Endothelial cell of umbilical vein (primary cell): Measurements from ENCODE around the gene TGFBI. TPM values are rescaled to one million over a fixed set of nuclear protein-coding genes. Genes with fewer than 3 reads are reported as not detected.

Experiments
- BruUV-seq: library from RNA; stranded (reverse); fragments of 400-500 nt; replicated peaks from 2 replicates; lab custom pipeline; 2021; lab: Mats Ljungman, UMichigan
- CTCF ChIA-PET: fragments of 300-600, 350-600 bp; sonication (Branson Sonifier 250); formaldehyde crosslinking; loops from one replicate; lab custom pipeline; 2021; ENCODE audit warnings: antibody characterized with exemption, inconsistent platforms; lab: Charles Lee
- POLR2A ChIA-PET: fragments of 300-600, 350-600 bp; sonication (Branson Sonifier 250); formaldehyde crosslinking; loops from one replicate; lab custom pipeline; 2021; ENCODE audit warnings: antibody characterized with exemption, inconsistent platforms; lab: Charles Lee
- DNase-seq: peaks from one replicate; pipeline ENCODE4 v3.0.0-alpha.2; 2011; ENCODE audit warnings: low read depth, low spot score
- FAIRE-seq: peaks from 2 replicates; lab custom pipeline; 2011; peaks lifted over from hg19 to GRCh38; lab: Jason Lieb, UNC
- H2AFZ ChIP-seq: 2 replicates; pipeline ENCODE4 v1.6.0; 2012; ENCODE audit warnings: low read depth, low read length, control low read depth, inconsistent platforms
- H3K27ac ChIP-seq: 2 replicates; pipeline ENCODE4 v1.5.1; 2011; ENCODE audit warnings: low read depth, mild to moderate bottlenecking, control low read depth, low read length, moderate library complexity; ENCODE audit not compliant: insufficient read depth
- H3K27me3 ChIP-seq, 2 experiments: 2 replicates each; pipeline versions ENCODE4 v1.6.0 to v1.6.1; 2011; ENCODE audit warnings: low read length in 2 of 2, mixed read lengths in 1 of 2; ENCODE audit not compliant: control insufficient read depth in 2 of 2, insufficient read depth in 2 of 2
- H3K36me3 ChIP-seq, 2 experiments: 2 replicates in 1 of 2; 3 replicates in 1 of 2; pipeline ENCODE4 v1.5.1; 2011; ENCODE audit warnings: low read length in 2 of 2, mild to moderate bottlenecking in 1 of 2, moderate library complexity in 1 of 2; ENCODE audit not compliant: control insufficient read depth in 2 of 2, insufficient read depth in 2 of 2; ENCODE audit errors: extremely low read depth in 1 of 2
- H3K4me1 ChIP-seq: 3 replicates; pipeline ENCODE4 v1.5.1; 2011; ENCODE audit warnings: mild to moderate bottlenecking, low read length; ENCODE audit not compliant: control insufficient read depth, insufficient read depth; ENCODE audit errors: extremely low read depth
- H3K4me2 ChIP-seq: 2 replicates; pipeline ENCODE4 v1.6.1; 2011; ENCODE audit warnings: low read length, control low read depth, mixed read lengths; ENCODE audit not compliant: insufficient read depth
- H3K4me3 ChIP-seq, 3 experiments: fragments of 200-600 bp in 1 of 3; sonication (generic), shearing (Covaris generic) in 1 of 3; replicated peaks in 1 of 3; 2 replicates each; pipeline ENCODE4 v1.5.1; 2011 to 2016; ENCODE audit warnings: control low read depth in 3 of 3, low read length in 3 of 3, mild to moderate bottlenecking in 2 of 3, inconsistent platforms in 1 of 3, low read depth in 1 of 3, moderate library complexity in 1 of 3; ENCODE audit not compliant: insufficient read depth in 1 of 3
- H3K79me2 ChIP-seq: 2 replicates; pipeline ENCODE4 v1.6.0; 2012; ENCODE audit warnings: low read length, inconsistent platforms; ENCODE audit not compliant: control insufficient read depth, insufficient read depth
- H3K9ac ChIP-seq: replicated peaks from 2 replicates; pipeline ENCODE3; 2011; ENCODE audit warnings: low read length, control low read depth; ENCODE audit not compliant: insufficient read depth; ENCODE audit errors: extremely low read depth
- H3K9me1 ChIP-seq: replicated peaks from 3 replicates; pipeline ENCODE4 v1.6.0; 2011; ENCODE audit warnings: mild to moderate bottlenecking, low read length; ENCODE audit not compliant: control insufficient read depth, insufficient read depth; ENCODE audit errors: extremely low read depth
- H3K9me3 ChIP-seq: replicated peaks from 2 replicates; pipeline ENCODE4 v1.5.1; 2012; ENCODE audit warnings: low read length, inconsistent platforms; ENCODE audit not compliant: control insufficient read depth, insufficient read depth
- H4K20me1 ChIP-seq: replicated peaks from 2 replicates; pipeline ENCODE3; 2011; ENCODE audit warnings: mild to moderate bottlenecking, low read length; ENCODE audit not compliant: control insufficient read depth, insufficient read depth; ENCODE audit errors: extremely low read depth
- CTCF ChIP-seq, 2 donors: IDR thresholded peaks; 1 replicate in 1 of 2; 2 replicates in 1 of 2; pipeline ENCODE4 v1.5.1; 2011; ENCODE audit warnings: low read length in 2 of 2, mild to moderate bottlenecking in 2 of 2, moderate library complexity in 2 of 2, control low read depth in 1 of 2, inconsistent platforms in 1 of 2, low read depth in 1 of 2; ENCODE audit not compliant: insufficient read depth in 1 of 2; ENCODE audit errors: extremely low read depth in 1 of 2
- FOS ChIP-seq: IDR thresholded peaks from 2 replicates; pipeline ENCODE4 v1.6.1; 2011; ENCODE audit warnings: mild to moderate bottlenecking, low read length, moderate library complexity, borderline replicate concordance; ENCODE audit not compliant: insufficient read depth
- GATA2 ChIP-seq: IDR thresholded peaks from 2 replicates; pipeline ENCODE4 v1.7.0; 2011; ENCODE audit warnings: low read depth, mild to moderate bottlenecking, moderate library complexity, mixed read lengths, low read length; ENCODE audit not compliant: insufficient read length, insufficient read depth
- JUN ChIP-seq: IDR thresholded peaks from 2 replicates; pipeline ENCODE4 v1.6.1; 2011; ENCODE audit warnings: borderline replicate concordance, low read depth; ENCODE audit not compliant: insufficient read length, insufficient read depth
- MAX ChIP-seq: IDR thresholded peaks from 2 replicates; pipeline ENCODE4 v1.6.1; 2011; ENCODE audit not compliant: insufficient read depth, insufficient read length
- MYC ChIP-seq: IDR thresholded peaks from one replicate; pipeline ENCODE4 v1.6.1; 2011; ENCODE audit warnings: mild to moderate bottlenecking, low read depth, low read length
- POLR2A ChIP-seq: IDR thresholded peaks from 2 replicates; pipeline ENCODE4 v1.6.1; 2012; ENCODE audit warnings: low read depth, mild to moderate bottlenecking, control low read depth, low read length
- POLR2AphosphoS5 ChIP-seq: IDR thresholded peaks from 2 replicates; pipeline ENCODE4 v1.6.1; 2012; ENCODE audit warnings: low read depth, mild to moderate bottlenecking, control low read depth, low read length, moderate library complexity; ENCODE audit not compliant: insufficient read depth
- dilution Hi-C: fragments of 300-500 bp; cut with MboI; formaldehyde crosslinking; loops from one replicate; pipeline ENCODE4 v1.15.0; 2019; ENCODE audit warnings: low sequenced_read_pairs; ENCODE audit not compliant: extremely low pct_ligation_motif_present
- intact Hi-C: fragments of 100-400 bp; cut with micrococcal nuclease; formaldehyde crosslinking; loops from one replicate; pipeline ENCODE4 v1.10.0; 2022
- polyA plus RNA-seq, 4 experiments: library from polyadenylated mRNA; depleted of rRNA in 3 of 4; stranded (reverse) in 3 of 4; unstranded in 1 of 4; fragments of >200 nt; gene quantifications; 2 replicates each; pipeline versions ENCODE4 v1.2.1 to v1.2.3, GENCODE V29; 2011 to 2012; ENCODE audit warnings: missing spikeins in 1 of 4
- total RNA-seq: library from RNA; stranded (reverse); gene quantifications from 2 replicates; pipeline ENCODE4 v1.2.3, GENCODE V29; 2021

TGFBI gene
- total and polyA plus RNA-seq, 2 donors (not counting 3 experiments of a cell fraction or from before 2014, with no cell fraction given) = 6.5 to 18.9 TPM

GRCh38 chr5:136011414-136012001 is 17.3 kb upstream of the TGFBI start:
- peak overlapping the region; percentile 69 for H3K4me2 ChIP-seq
- CTCF ChIA-PET = interaction anchor here (1.0 to 2.7 kb wide), 11 partner anchors 9 to 71 kb away, joined by 3 to 9 read pairs (median 5); partner anchors contain the start of gene TGFBI
- POLR2A ChIA-PET = interaction anchor here (1.1 kb wide), 1 partner anchor 26 kb away, joined by 3 read pairs; no protein-coding TSS in a partner anchor

GRCh38 chr5:136012041-136012804 is 16.6 kb upstream of the TGFBI start:
- no peak for TF ChIP-seq CTCF (IDR thresholded peaks at IDR 0.05; ENCODE audit: extremely low read depth in 1 of 2, insufficient read depth in 1 of 2, low read depth in 1 of 2, low read length in 2 of 2)
- TF ChIP-seq POLR2A = no peak
- no peak for TF ChIP-seq POLR2AphosphoS5
- no peak for TF ChIP-seq MAX
- no peak for TF ChIP-seq JUN
- no peak for TF ChIP-seq FOS
- TF ChIP-seq GATA2 = no peak

More at GRCh38 chr5:136011414-136012001, 17.3 kb upstream of the TGFBI start:
- no peaks in the 10 kb centered on the region for H4K20me1 ChIP-seq
- DNase-seq = peak; percentile 89
- no peaks in the 10 kb centered on the region for H3K9me1 ChIP-seq
- peak; percentile 80 for FAIRE-seq
- peaks cover 19% of the 10 kb centered on the region for H3K4me1 ChIP-seq
- no peaks in the 10 kb centered on the region for H3K27me3 ChIP-seq
- peak overlapping the region; percentile 65 for H3K27ac ChIP-seq
- peak; percentile 64 for TF ChIP-seq JUN
- TF ChIP-seq MYC = no peak
- TF ChIP-seq POLR2AphosphoS5 = no peak
- TF ChIP-seq FOS = peak; percentile 85
- H3K79me2 ChIP-seq = no peaks in the 10 kb centered on the region
- H3K4me3 ChIP-seq = no peak overlapping the region
- H2AFZ ChIP-seq = peak overlapping the region; percentile 53
- intact Hi-C loops = loop anchor here (1.0 to 2.0 kb wide), 2 partner anchors 47 to 122 kb away; no protein-coding TSS in a partner anchor
- peak overlapping the region; percentile 52 for H3K9ac ChIP-seq
- no peaks in the 10 kb centered on the region for H3K9me3 ChIP-seq
- no TSS peak for BruUV-seq
- H3K36me3 ChIP-seq = no peaks in the 10 kb centered on the region
- dilution Hi-C loops = no loop called here

More at GRCh38 chr5:136012041-136012804, 16.6 kb upstream of the TGFBI start:
- dilution Hi-C loops = no loop called here
- CTCF ChIA-PET = interaction anchor here (0.9 to 2.7 kb wide), 14 partner anchors 9 to 70 kb away, joined by 3 to 9 read pairs (median 4); partner anchors contain the start of gene TGFBI
- no peaks in the 10 kb centered on the region for H3K36me3 ChIP-seq
- peak overlapping the region; percentile 65 for H3K27ac ChIP-seq
- H3K27me3 ChIP-seq = no peaks in the 10 kb centered on the region
- H3K4me1 ChIP-seq = peaks cover 24% of the 10 kb centered on the region
- FAIRE-seq (peak; percentile 76), DNase-seq (peak; percentile 40)
- POLR2A ChIA-PET = interaction anchor here (1.1 kb wide), 1 partner anchor 25 kb away, joined by 3 read pairs; no protein-coding TSS in a partner anchor
- intact Hi-C loops = no loop called here
- no peaks in the 10 kb centered on the region for H3K9me1 ChIP-seq
- no peaks in the 10 kb centered on the region for H3K9me3 ChIP-seq
- H3K79me2 ChIP-seq = no peaks in the 10 kb centered on the region
- no peak overlapping the region for H3K4me3 ChIP-seq
- H3K9ac ChIP-seq = peak overlapping the region; percentile 52
- peak overlapping the region; percentile 69 for H3K4me2 ChIP-seq
- peak overlapping the region; percentile 53 for H2AFZ ChIP-seq
- no peaks in the 10 kb centered on the region for H4K20me1 ChIP-seq
- BruUV-seq = no TSS peak
